ENCODE results near the gene C1orf159.

GRCh38 chr1:1161683-1162079 lies 45.8 kb upstream of the C1orf159 start:
- TF ChIP-seq EZH2 (optimal IDR thresholded peaks at IDR 0.05; ENCODE audit: low read depth, low read length) = no peak
- TF ChIP-seq, protein P1, sequence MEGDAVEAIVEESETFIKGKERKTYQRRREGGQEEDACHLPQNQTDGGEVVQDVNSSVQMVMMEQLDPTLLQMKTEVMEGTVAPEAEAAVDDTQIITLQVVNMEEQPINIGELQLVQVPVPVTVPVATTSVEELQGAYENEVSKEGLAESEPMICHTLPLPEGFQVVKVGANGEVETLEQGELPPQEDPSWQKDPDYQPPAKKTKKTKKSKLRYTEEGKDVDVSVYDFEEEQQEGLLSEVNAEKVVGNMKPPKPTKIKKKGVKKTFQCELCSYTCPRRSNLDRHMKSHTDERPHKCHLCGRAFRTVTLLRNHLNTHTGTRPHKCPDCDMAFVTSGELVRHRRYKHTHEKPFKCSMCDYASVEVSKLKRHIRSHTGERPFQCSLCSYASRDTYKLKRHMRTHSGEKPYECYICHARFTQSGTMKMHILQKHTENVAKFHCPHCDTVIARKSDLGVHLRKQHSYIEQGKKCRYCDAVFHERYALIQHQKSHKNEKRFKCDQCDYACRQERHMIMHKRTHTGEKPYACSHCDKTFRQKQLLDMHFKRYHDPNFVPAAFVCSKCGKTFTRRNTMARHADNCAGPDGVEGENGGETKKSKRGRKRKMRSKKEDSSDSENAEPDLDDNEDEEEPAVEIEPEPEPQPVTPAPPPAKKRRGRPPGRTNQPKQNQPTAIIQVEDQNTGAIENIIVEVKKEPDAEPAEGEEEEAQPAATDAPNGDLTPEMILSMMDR (IDR thresholded peaks at IDR 0.05; ENCODE audit: low read length) = no peak
